ENCODE data around the gene CDH26.

The CDH26 gene

GRCh38 chr20:60053818-60054190 is 95.6 kb downstream of the CDH26 start:
- no peak for TF ChIP-seq CTCF (IDR thresholded peaks at IDR 0.05; ENCODE audit: control insufficient read depth, extremely low read depth, insufficient read depth)
- DNase-seq (ENCODE audit: low read depth) = no peak
- no peak overlapping the region for H3K4me3 ChIP-seq (ENCODE audit: low read depth, low read length)

- no peak for TF ChIP-seq CTCF (IDR thresholded peaks at IDR 0.05; ENCODE audit: control insufficient read depth, extremely low read depth, insufficient read depth)
- no peak for DNase-seq (ENCODE audit: low read depth)
- no peak overlapping the region for H3K4me3 ChIP-seq (ENCODE audit: low read depth, low read length)
These were observed 96.8 kb downstream of the CDH26 start for GRCh38 chr20:60054716-60055634.

- no peak for TF ChIP-seq CTCF (IDR thresholded peaks at IDR 0.05; ENCODE audit: control insufficient read depth, extremely low read depth, insufficient read depth)
- DNase-seq (ENCODE audit: low read depth) = no peak
- H3K4me3 ChIP-seq (ENCODE audit: low read depth, low read length) = no peak overlapping the region
These were observed 97.5 kb downstream of the CDH26 start for GRCh38 chr20:60055740-60056139.

- no peak for DNase-seq (ENCODE audit: low read depth)
- H3K4me3 ChIP-seq (ENCODE audit: low read depth, low read length) = no peak overlapping the region
- no peak for TF ChIP-seq CTCF (IDR thresholded peaks at IDR 0.05; ENCODE audit: control insufficient read depth, extremely low read depth, insufficient read depth)
These were observed 98.3 kb downstream of the CDH26 start for GRCh38 chr20:60056407-60057122.

- DNase-seq (ENCODE audit: low read depth) = peak; percentile 43
- peak; percentile 87 for TF ChIP-seq CTCF (IDR thresholded peaks at IDR 0.05; ENCODE audit: control insufficient read depth, extremely low read depth, insufficient read depth)
- H3K4me3 ChIP-seq (ENCODE audit: low read depth, low read length) = no peak overlapping the region
These were observed 99.1 kb downstream of the CDH26 start for GRCh38 chr20:60057123-60057865.

- TF ChIP-seq CTCF (IDR thresholded peaks at IDR 0.05; ENCODE audit: control insufficient read depth, extremely low read depth, insufficient read depth) = no peak
- no peak overlapping the region for H3K4me3 ChIP-seq (ENCODE audit: low read depth, low read length)
- no peak for DNase-seq (ENCODE audit: low read depth)
These were observed 99.9 kb downstream of the CDH26 start for GRCh38 chr20:60057866-60058807.

All from LNCaP clone FGC (cell line).